NT2/D1 (cell line): Measurements from ENCODE around the gene SLC9A7.

Experiments used
- DNase-seq: peaks from one replicate; pipeline ENCODE4 v3.0.0-alpha.2; 2011; ENCODE audit warnings: low read depth, low spot score
- H3K27me3 ChIP-seq: 2 replicates; pipeline ENCODE4 v1.6.0; 2011; ENCODE audit warnings: mild to moderate bottlenecking; ENCODE audit not compliant: insufficient read length, insufficient read depth
- H3K36me3 ChIP-seq: 2 replicates; pipeline ENCODE4 v1.6.1; 2011; ENCODE audit warnings: mild to moderate bottlenecking, low read length, mixed read lengths; ENCODE audit not compliant: insufficient read depth, insufficient read length
- H3K4me1 ChIP-seq: 2 replicates; pipeline ENCODE4 v1.5.1; 2011; ENCODE audit not compliant: insufficient read depth, insufficient read length
- H3K4me3 ChIP-seq: 2 replicates; pipeline ENCODE4 v1.5.1; 2011; ENCODE audit warnings: low read depth; ENCODE audit not compliant: insufficient read length
- H3K9ac ChIP-seq: 2 replicates; pipeline ENCODE4 v1.6.0; 2011; ENCODE audit warnings: low read depth; ENCODE audit not compliant: insufficient read length
- H3K9me3 ChIP-seq: 2 replicates; pipeline ENCODE4 v1.5.1; 2011; ENCODE audit warnings: mild to moderate bottlenecking, low read length; ENCODE audit not compliant: insufficient read depth
- SUZ12 ChIP-seq: IDR thresholded peaks from 2 replicates; pipeline ENCODE4 v1.6.1; 2011; ENCODE audit not compliant: insufficient read length, insufficient read depth; ENCODE audit errors: extremely low read depth
- YY1 ChIP-seq: IDR thresholded peaks from 2 replicates; pipeline ENCODE4 v1.6.1; 2011; ENCODE audit not compliant: insufficient read length, insufficient read depth
- ZNF274 ChIP-seq: IDR thresholded peaks from 2 replicates; pipeline ENCODE4 v1.6.1; 2011; ENCODE audit warnings: mild to moderate bottlenecking, low read depth, low read length

Gene SLC9A7

DNA sequence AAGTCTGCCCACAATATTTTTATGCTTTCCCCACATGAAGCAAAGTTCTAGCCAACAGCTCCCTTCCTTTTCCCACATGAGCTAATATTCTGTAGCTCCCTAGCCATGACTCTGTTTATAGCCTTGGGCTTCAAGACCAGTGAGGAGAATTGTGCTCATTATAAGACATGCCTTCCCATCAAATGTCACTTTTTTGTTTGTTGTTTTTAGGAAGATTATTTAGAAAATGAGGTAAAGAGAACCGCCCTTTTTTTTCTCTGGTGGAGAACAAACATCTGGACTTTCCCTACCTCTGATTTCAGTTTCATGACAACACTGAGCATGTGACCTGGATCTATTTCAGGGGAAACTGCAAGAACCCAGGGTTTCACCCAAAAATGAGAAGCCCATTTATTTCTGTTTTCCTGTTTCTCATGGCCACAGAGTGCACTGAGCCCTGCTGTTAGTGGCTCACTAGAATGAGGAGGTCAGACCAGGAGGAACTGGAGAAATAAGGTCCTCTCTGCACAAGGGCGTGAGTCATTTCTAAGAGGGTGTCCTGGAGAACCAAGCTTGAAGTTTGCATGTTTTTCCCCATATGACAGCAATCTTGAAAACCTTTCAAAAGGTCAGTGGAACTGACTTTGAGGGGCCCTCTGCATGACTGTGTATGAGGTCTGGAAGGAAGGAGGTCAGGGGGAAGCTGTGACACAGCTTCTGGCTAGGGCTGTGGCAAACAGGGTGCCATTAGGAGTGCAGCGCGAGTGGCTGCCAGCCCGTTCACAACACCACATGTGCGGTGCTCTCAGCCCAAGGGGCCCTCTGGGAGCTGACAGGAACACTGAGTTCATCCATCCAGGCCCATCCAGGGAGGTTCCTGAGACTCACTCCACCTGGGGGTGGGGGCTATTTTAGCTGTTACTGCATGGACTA, 130.2 kb downstream of the SLC9A7 start:
- Histone ChIP-seq H3K36me3 (peaks cover 6% of the 10 kb centered on the region), H3K9ac (no peak overlapping the region), H3K4me1 (peaks cover 10% of the 10 kb centered on the region), H3K4me3 (no peak overlapping the region), H3K27me3 (no peaks in the 10 kb centered on the region), H3K9me3 (no peaks in the 10 kb centered on the region)
- no peak for TF ChIP-seq SUZ12
- no peak for TF ChIP-seq YY1
- no peak for TF ChIP-seq ZNF274
- no peak for DNase-seq

DNA sequence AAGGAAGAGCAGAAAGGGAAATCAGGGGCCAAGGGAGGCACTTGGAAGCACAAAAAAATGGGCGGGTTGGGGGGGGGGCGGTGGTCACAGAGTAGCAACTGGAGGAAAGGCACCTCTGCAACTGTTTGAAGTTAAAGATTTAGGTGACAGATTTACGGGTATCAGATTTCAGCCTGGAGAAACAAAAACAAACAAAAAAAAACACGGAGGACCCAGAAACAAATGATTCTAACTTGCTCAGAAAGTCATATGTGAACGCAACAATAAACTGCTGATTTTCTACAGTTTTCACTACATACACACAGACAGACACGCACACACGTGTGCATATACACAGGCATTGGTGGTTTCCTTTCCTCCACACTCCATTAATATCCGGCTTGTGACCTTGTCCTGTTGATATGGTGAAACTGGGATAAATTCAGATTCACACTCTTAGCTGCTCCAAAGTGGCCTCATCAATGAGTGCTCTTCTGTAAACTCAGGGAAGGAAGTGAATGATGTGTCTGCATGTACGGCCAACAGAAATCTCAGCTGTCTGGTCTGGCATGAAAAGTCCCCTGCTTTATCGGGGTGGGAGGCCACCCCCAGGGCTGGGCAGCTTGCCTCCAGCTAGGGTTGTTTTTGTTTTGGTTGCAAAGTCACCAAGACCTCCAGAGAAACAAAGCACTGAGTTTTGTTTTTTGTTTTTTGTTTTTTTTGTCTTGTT, 131.1 kb downstream of the SLC9A7 start:
- Histone ChIP-seq H3K4me1 (peaks cover 10% of the 10 kb centered on the region), H3K4me3 (no peak overlapping the region), H3K9ac (no peak overlapping the region), H3K27me3 (no peaks in the 10 kb centered on the region), H3K9me3 (no peaks in the 10 kb centered on the region), H3K36me3 (peaks cover 6% of the 10 kb centered on the region)
- no peak for DNase-seq
- TF ChIP-seq YY1: no peak
- TF ChIP-seq ZNF274: no peak
- no peak for TF ChIP-seq SUZ12

DNA sequence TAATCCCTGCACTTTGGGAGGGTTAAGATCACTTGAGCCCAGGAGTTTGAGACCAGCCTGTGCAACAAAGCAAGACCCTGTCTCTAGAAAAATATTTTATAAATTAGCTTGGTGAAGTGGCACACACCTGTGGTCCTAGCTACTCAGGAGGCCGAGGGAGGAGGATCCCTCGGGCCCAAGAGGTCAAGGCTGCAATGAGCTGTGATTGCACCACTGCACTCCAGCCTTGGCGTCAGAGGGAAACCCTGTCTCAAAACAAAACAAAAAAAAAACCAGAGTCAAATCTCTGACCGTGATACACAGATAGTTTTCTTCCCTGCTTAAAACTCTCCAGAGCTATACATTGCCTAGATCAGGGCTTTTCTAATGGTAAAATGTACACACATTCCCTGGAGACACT, 131.9 kb downstream of the SLC9A7 start:
- TF ChIP-seq ZNF274: no peak
- TF ChIP-seq YY1: no peak
- TF ChIP-seq SUZ12: no peak
- peaks cover 10% of the 10 kb centered on the region for H3K4me1 ChIP-seq
- H3K9me3 ChIP-seq: no peaks in the 10 kb centered on the region
- DNase-seq: no peak
- H3K4me3 ChIP-seq: no peak overlapping the region
- no peaks in the 10 kb centered on the region for H3K27me3 ChIP-seq
- no peak overlapping the region for H3K9ac ChIP-seq
- H3K36me3 ChIP-seq: peaks cover 6% of the 10 kb centered on the region

DNA sequence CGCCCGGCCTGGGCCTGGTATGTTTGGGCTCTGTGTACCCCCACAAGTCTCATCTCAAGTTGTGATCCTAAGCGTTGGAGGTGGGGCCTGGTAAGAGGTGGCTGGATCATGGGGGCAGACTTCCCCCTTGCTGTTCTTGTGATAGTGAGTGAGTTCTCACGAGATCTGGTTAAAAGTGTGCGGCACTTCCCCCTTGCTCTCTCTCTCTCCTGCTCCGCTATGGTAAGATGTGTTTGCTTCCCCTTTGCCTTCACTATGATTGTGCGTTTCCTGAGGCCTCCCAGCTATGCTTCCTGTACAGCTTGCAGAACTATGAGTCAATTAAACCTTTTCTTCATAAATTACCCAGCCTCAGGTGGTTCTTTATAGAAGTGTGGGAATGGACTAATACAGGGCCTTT, 132.4 kb downstream of the SLC9A7 start:
- Histone ChIP-seq H3K36me3 (peaks cover 6% of the 10 kb centered on the region), H3K9me3 (no peaks in the 10 kb centered on the region), H3K4me1 (peaks cover 10% of the 10 kb centered on the region), H3K9ac (no peak overlapping the region), H3K4me3 (no peak overlapping the region), H3K27me3 (no peaks in the 10 kb centered on the region)
- DNase-seq: no peak
- TF ChIP-seq ZNF274 (no peak), SUZ12 (no peak), YY1 (no peak)

DNA sequence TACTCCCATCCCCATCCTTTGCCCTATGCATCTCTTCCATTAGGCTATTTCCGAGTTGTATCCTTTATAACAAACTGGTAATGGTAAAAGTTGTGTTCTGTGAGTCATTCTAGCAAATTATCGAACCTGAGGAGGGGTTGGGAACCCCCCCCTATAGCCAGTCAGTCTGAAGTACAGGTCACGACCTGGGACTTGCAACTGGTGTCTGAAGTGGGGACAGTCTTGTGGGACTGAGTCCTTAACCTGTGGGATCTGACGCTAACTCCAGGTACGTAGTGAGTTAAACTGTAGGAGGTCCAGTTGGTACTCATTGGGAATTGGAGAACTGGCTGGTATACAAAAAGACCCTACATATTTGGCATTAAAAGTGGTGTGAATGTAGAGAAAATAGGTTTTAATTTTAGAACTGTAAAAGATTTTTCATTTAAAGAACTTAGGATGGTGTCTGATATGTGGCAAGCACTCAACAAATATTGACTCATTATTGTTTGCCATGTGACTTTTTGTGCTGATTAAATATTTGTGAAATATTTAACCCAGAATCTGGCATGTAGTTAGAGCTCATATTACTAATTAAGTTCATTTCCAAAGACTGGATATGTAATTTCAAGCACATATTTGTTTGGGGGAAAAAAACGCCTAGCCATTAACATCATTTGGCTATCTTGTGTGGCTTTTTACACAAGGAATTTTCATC, 134.7 kb downstream of the SLC9A7 start:
- Histone ChIP-seq H3K36me3 (peaks cover 6% of the 10 kb centered on the region), H3K9me3 (peaks cover 6% of the 10 kb centered on the region; the same call in 1 of the 2 replicates), H3K4me3 (no peak overlapping the region), H3K9ac (no peak overlapping the region), H3K4me1 (peaks cover 10% of the 10 kb centered on the region), H3K27me3 (no peaks in the 10 kb centered on the region)
- DNase-seq: no peak
- TF ChIP-seq YY1 (no peak), SUZ12 (no peak), ZNF274 (no peak)

DNA sequence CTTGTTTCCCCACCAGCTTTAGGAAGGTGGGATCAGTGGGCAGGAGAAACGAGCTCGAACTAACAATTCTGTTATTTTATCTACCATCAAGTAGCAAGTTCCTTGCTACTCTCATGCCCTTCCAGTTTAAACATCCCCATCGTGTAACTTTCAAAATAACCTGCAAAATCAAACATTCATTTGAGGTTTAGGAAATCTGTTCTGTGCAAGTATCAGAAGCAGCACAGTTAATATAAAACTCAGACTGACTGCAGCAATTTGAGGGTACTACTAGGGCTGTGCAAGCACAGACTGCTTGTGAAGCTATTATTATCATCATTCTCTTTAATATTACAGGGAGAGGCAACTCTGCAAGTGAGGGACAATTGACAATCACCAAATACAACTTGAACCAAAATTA, 137.3 kb downstream of the SLC9A7 start:
- H3K9me3 ChIP-seq: peaks cover 17% of the 10 kb centered on the region; the same call in 1 of the 2 replicates
- H3K9ac ChIP-seq: no peak overlapping the region
- no peaks in the 10 kb centered on the region for H3K27me3 ChIP-seq
- TF ChIP-seq YY1 (no peak), SUZ12 (no peak), ZNF274 (no peak)
- no peak for DNase-seq
- no peak overlapping the region for H3K4me3 ChIP-seq
- H3K36me3 ChIP-seq: peaks cover 6% of the 10 kb centered on the region
- peaks cover 1% of the 10 kb centered on the region for H3K4me1 ChIP-seq
